Neuronal stem cell (in vitro differentiated cells): ENCODE data around the gene ZBTB20.

Source experiments
- DNase-seq: peaks from one replicate; pipeline ENCODE4 v3.0.0-alpha.2; 2013; ENCODE audit warnings: low spot score
- H2AFZ ChIP-seq: one replicate; pipeline ENCODE4 v1.6.1; 2013; ENCODE audit warnings: mild to moderate bottlenecking, low read length, inconsistent platforms
- H2AK5ac ChIP-seq: 2 replicates; pipeline ENCODE4 v1.6.1; 2013; ENCODE audit warnings: low read depth, mild to moderate bottlenecking, inconsistent platforms, low read length, moderate library complexity, mixed read lengths
- H2BK120ac ChIP-seq: 2 replicates; pipeline ENCODE4 v1.6.1; 2013; ENCODE audit warnings: low read depth, mild to moderate bottlenecking, inconsistent platforms, low read length, moderate library complexity, mixed read lengths
- H2BK12ac ChIP-seq: one replicate; pipeline ENCODE4 v1.6.1; 2013; ENCODE audit warnings: low read length, inconsistent platforms
- H2BK15ac ChIP-seq: 2 replicates; pipeline ENCODE4 v1.6.1; 2013; ENCODE audit warnings: mild to moderate bottlenecking, low read length, inconsistent platforms, mixed read lengths
- H2BK5ac ChIP-seq: one replicate; pipeline ENCODE4 v1.6.1; 2013; ENCODE audit warnings: inconsistent platforms, mild to moderate bottlenecking, low read length, moderate library complexity
- H3K14ac ChIP-seq: one replicate; pipeline ENCODE4 v1.6.1; 2013; ENCODE audit warnings: low read length, inconsistent platforms
- H3K18ac ChIP-seq: 2 replicates; pipeline ENCODE4 v1.6.1; 2013; ENCODE audit warnings: low read length, inconsistent platforms
- H3K23ac ChIP-seq: 2 replicates; pipeline ENCODE4 v1.6.1; 2013; ENCODE audit warnings: low read depth, mild to moderate bottlenecking, mixed read lengths, low read length, inconsistent platforms; ENCODE audit not compliant: poor library complexity
- H3K27ac ChIP-seq: replicated peaks from 3 replicates; pipeline ENCODE4 v1.5.1; 2013; ENCODE audit warnings: low read length, inconsistent platforms
- H3K27me3 ChIP-seq, 3 experiments: 2 replicates each; pipeline ENCODE4 v1.6.1; 2013; ENCODE audit warnings: low read length in 3 of 3, mild to moderate bottlenecking in 2 of 3, inconsistent platforms in 1 of 3, low read depth in 1 of 3, mixed read lengths in 1 of 3, moderate library complexity in 1 of 3; ENCODE audit not compliant: control insufficient read depth in 3 of 3, insufficient read depth in 3 of 3
- H3K36me3 ChIP-seq, 2 donors: replicated peaks in 1 of 2; 2 replicates each; pipeline ENCODE4 v1.6.1; 2013; ENCODE audit warnings: low read length in 2 of 2; ENCODE audit not compliant: control insufficient read depth in 2 of 2, insufficient read depth in 2 of 2
- H3K4ac ChIP-seq: 2 replicates; pipeline ENCODE4 v1.6.1; 2013; ENCODE audit warnings: inconsistent platforms, mild to moderate bottlenecking, low read length, moderate library complexity
- H3K4me1 ChIP-seq, 2 donors: 1 replicate in 1 of 2; 2 replicates in 1 of 2; pipeline ENCODE4 v1.6.1; 2013; ENCODE audit warnings: low read length in 2 of 2, low read depth in 1 of 2; ENCODE audit not compliant: control insufficient read depth in 2 of 2, insufficient read depth in 1 of 2
- H3K4me2 ChIP-seq: one replicate; pipeline ENCODE4 v1.6.1; 2013; ENCODE audit warnings: mild to moderate bottlenecking, low read length, inconsistent platforms; ENCODE audit not compliant: insufficient read depth, poor library complexity, severe bottlenecking
- H3K4me3 ChIP-seq, 2 donors: 2 replicates each; pipeline ENCODE4 v1.5.1; 2013; ENCODE audit warnings: low read length in 2 of 2, mild to moderate bottlenecking in 2 of 2, inconsistent platforms in 1 of 2, moderate library complexity in 1 of 2
- H3K79me1 ChIP-seq: one replicate; pipeline ENCODE4 v1.6.1; 2013; ENCODE audit warnings: low read depth, mild to moderate bottlenecking, inconsistent platforms, low read length, moderate library complexity
- H3K9ac ChIP-seq: one replicate; pipeline ENCODE4 v1.6.1; 2013; ENCODE audit warnings: mild to moderate bottlenecking, low read depth, low read length, inconsistent platforms; ENCODE audit not compliant: poor library complexity
- H3K9me3 ChIP-seq, 2 donors: replicated peaks in 1 of 2; 2 replicates each; pipeline versions ENCODE3 to v1.6.1; 2013; ENCODE audit warnings: low read length in 2 of 2, mild to moderate bottlenecking in 2 of 2, inconsistent platforms in 1 of 2, low read depth in 1 of 2, mixed read lengths in 1 of 2, moderate library complexity in 1 of 2; ENCODE audit not compliant: control insufficient read depth in 2 of 2, insufficient read depth in 1 of 2
- H4K8ac ChIP-seq: one replicate; pipeline ENCODE4 v1.6.1; 2013; ENCODE audit warnings: low read depth, mild to moderate bottlenecking, inconsistent platforms, low read length, moderate library complexity
- H4K91ac ChIP-seq: one replicate; pipeline ENCODE4 v1.6.1; 2013; ENCODE audit warnings: low read length, low read depth, mild to moderate bottlenecking, inconsistent platforms; ENCODE audit not compliant: poor library complexity
- WGBS, 2 donors: extraction: QIAGEN DNeasy Blood & Tissue Kit; methylation state at CpG; one replicate each; pipeline ENCODE4 v1.1.7; 2013; ENCODE audit warnings: missing lambda C conversion rate in 2 of 2, mixed read lengths in 1 of 2; ENCODE audit not compliant: insufficient read length in 2 of 2, insufficient replicate concordance in 1 of 2; ENCODE audit errors: extremely low coverage in 2 of 2; 5-methylcytosine and 5-hydroxymethylcytosine counted together

Gene ZBTB20

GRCh38 chr3:114562557-114562956 is 584.5 kb downstream of the ZBTB20 start:
- H3K36me3 ChIP-seq = no peaks in the 10 kb centered on the region
- no peak overlapping the region for H3K4me3 ChIP-seq
- no peak overlapping the region for H2AK5ac ChIP-seq
- H3K9me3 ChIP-seq = no peaks in the 10 kb centered on the region
- no peak overlapping the region for H2BK12ac ChIP-seq
- H4K91ac ChIP-seq = no peak overlapping the region
- no peaks in the 10 kb centered on the region for H3K27me3 ChIP-seq
- DNase-seq = no peak
- H2BK5ac ChIP-seq = no peak overlapping the region
- no peak overlapping the region for H3K23ac ChIP-seq
- no peak overlapping the region for H4K8ac ChIP-seq
- no peak overlapping the region for H3K27ac ChIP-seq
- no peak overlapping the region for H3K4me2 ChIP-seq
- no peak overlapping the region for H2BK15ac ChIP-seq
- no peak overlapping the region for H2BK120ac ChIP-seq
- peaks cover 3% of the 10 kb centered on the region in 2 donors for H3K4me1 ChIP-seq
- whole genome bisulfite sequencing, 2 donors = no CpG with 5 or more reads among the region's 2 CpGs
- H2AFZ ChIP-seq = no peak overlapping the region
- H3K9ac ChIP-seq = no peak overlapping the region
- no peak overlapping the region for H3K14ac ChIP-seq
- no peaks in the 10 kb centered on the region for H3K79me1 ChIP-seq
- no peak overlapping the region for H3K4ac ChIP-seq
- no peak overlapping the region for H3K18ac ChIP-seq

DNA sequence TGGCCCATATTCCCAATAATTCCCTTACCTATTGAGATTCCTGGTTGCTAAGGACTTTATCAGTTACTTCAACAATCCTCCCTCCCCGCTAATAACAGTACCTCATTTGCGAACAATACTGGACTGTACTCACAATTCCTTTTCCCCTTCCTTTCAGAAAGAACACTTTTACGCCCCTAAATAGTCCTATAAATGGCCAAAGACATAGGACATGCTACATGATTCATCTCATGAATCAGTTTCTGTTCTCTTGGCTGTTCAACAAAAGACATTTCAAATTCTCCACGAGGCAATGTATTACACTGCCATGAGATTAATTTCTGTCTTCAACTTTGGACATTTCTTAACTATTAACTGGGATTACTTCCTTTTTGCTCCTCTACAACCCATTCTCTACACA is 588.8 kb downstream of the ZBTB20 start:
- no peaks in the 10 kb centered on the region for H3K36me3 ChIP-seq
- no peak overlapping the region for H2AK5ac ChIP-seq
- no peak overlapping the region for H2BK12ac ChIP-seq
- no peaks in the 10 kb centered on the region for H3K9me3 ChIP-seq
- H2BK120ac ChIP-seq = no peak overlapping the region
- H3K14ac ChIP-seq = no peak overlapping the region
- H3K4me1 ChIP-seq = no peaks in the 10 kb centered on the region
- no peak for DNase-seq
- no peak overlapping the region for H3K9ac ChIP-seq
- no peak overlapping the region for H3K4me2 ChIP-seq
- WGBS, 2 donors = no CpG with 5 or more reads among the region's 4 CpGs
- H3K4me3 ChIP-seq = no peak overlapping the region
- H3K79me1 ChIP-seq = no peaks in the 10 kb centered on the region
- no peak overlapping the region for H4K91ac ChIP-seq
- H2AFZ ChIP-seq = no peak overlapping the region
- no peak overlapping the region for H3K4ac ChIP-seq
- H4K8ac ChIP-seq = no peak overlapping the region
- no peak overlapping the region for H3K27ac ChIP-seq
- no peak overlapping the region for H3K18ac ChIP-seq
- no peak overlapping the region for H3K23ac ChIP-seq
- no peaks in the 10 kb centered on the region for H3K27me3 ChIP-seq
- no peak overlapping the region for H2BK15ac ChIP-seq
- no peak overlapping the region for H2BK5ac ChIP-seq

DNA sequence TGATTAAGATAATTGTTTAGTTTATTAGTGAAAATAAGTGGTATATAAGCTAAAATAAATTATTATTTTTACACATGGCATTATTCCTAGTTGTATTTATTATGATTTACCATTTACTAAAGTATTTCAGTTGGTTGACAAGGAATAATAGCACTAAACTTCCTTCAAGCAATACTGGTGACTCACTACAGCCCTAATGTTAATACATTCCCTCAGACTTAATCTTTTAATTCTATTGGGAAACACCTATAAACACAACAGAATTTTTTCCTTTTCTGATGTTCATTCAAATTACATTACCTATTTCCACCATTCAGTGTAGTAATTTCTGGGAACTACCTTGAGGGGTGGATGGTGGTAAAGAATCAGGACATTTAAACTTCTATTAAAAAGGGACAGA is 589.3 kb downstream of the ZBTB20 start:
- Histone ChIP-seq H3K9me3 (no peaks in the 10 kb centered on the region), H3K23ac (no peak overlapping the region), H3K18ac (no peak overlapping the region), H3K79me1 (no peaks in the 10 kb centered on the region), H3K36me3 (no peaks in the 10 kb centered on the region), H3K27me3 (no peaks in the 10 kb centered on the region), H2BK12ac (no peak overlapping the region), H2BK120ac (no peak overlapping the region), H3K4me1 (no peaks in the 10 kb centered on the region), H2BK5ac (no peak overlapping the region), H3K4me2 (no peak overlapping the region), H3K4ac (no peak overlapping the region), H4K8ac (no peak overlapping the region), H2AK5ac (no peak overlapping the region), H3K4me3 (no peak overlapping the region), H2BK15ac (no peak overlapping the region), H3K14ac (no peak overlapping the region), H3K9ac (no peak overlapping the region), H4K91ac (no peak overlapping the region), H2AFZ (no peak overlapping the region), H3K27ac (no peak overlapping the region)
- DNase-seq = no peak

- no peaks in the 10 kb centered on the region for H3K36me3 ChIP-seq
- no peak overlapping the region for H2BK12ac ChIP-seq
- H2BK120ac ChIP-seq = no peak overlapping the region
- H3K4me3 ChIP-seq = no peak overlapping the region
- H3K9me3 ChIP-seq = no peaks in the 10 kb centered on the region
- no peak overlapping the region for H3K4ac ChIP-seq
- no peak for DNase-seq
- H4K8ac ChIP-seq = no peak overlapping the region
- no peak overlapping the region for H3K4me2 ChIP-seq
- H3K27me3 ChIP-seq = no peaks in the 10 kb centered on the region
- no peak overlapping the region for H3K14ac ChIP-seq
- no peaks in the 10 kb centered on the region for H3K79me1 ChIP-seq
- H3K18ac ChIP-seq = no peak overlapping the region
- no peak overlapping the region for H2BK15ac ChIP-seq
- H3K23ac ChIP-seq = no peak overlapping the region
- WGBS, 2 donors = no CpG with 5 or more reads among the region's 1 CpG
- no peak overlapping the region for H3K27ac ChIP-seq
- H3K4me1 ChIP-seq = no peaks in the 10 kb centered on the region
- H3K9ac ChIP-seq = no peak overlapping the region
- no peak overlapping the region for H2AK5ac ChIP-seq
- no peak overlapping the region for H4K91ac ChIP-seq
- H2AFZ ChIP-seq = no peak overlapping the region
- no peak overlapping the region for H2BK5ac ChIP-seq
Measured at GRCh38 chr3:114556657-114557213, 590.4 kb downstream of the ZBTB20 start.
